Stimulated activated CD4-positive, alpha-beta T cell treated with anti-CD3 and anti-CD28 coated beads, Interleukin-15, amount 100 ng/mL, for 1 hour (primary cell): ENCODE measurements around the gene KIAA1671.
"Not testable (repeated sequence)": the region's sequence is repeated elsewhere in the genome, so short reads cannot be mapped to it uniquely, and the experiment has no call there.

Experiments used
- DNase-seq, 2 donors: peaks; one replicate each; pipeline ENCODE4 v3.0.0-alpha.2; 2020; ENCODE audit warnings: low read depth in 1 of 2, low spot score in 1 of 2

The KIAA1671 gene

DNA sequence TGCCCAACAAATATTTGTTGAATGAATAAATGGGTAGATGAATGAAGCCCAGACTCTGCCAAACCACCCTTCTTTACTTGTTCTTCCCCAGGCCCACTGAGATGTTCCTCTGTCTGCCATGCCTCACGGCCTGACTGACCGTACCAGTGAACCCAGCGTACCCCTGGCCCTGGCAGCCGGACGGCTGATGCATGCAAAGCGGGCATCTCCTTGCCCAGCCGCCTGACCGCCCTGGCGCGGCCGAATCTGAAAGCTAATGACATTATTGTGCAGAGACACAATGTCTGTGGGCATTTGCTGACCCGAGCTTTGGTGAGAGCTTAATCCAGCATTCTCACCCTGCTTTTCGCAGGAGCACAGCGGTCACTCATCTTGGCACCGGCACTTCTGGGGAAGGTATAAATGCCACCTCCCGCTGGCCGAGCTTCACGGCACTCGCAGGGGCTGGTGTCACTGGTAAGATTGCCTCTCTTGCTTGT, 266.7 kb downstream of the KIAA1671 start, which contains the start of gene CRYBB2:
TSS of gene CRYBB2 (plus strand) at position 429 of the 479 bp plus-strand sequence. CDS start 1,791 bp downstream, outside the sequence.
- DNase-seq, result no peak

DNA sequence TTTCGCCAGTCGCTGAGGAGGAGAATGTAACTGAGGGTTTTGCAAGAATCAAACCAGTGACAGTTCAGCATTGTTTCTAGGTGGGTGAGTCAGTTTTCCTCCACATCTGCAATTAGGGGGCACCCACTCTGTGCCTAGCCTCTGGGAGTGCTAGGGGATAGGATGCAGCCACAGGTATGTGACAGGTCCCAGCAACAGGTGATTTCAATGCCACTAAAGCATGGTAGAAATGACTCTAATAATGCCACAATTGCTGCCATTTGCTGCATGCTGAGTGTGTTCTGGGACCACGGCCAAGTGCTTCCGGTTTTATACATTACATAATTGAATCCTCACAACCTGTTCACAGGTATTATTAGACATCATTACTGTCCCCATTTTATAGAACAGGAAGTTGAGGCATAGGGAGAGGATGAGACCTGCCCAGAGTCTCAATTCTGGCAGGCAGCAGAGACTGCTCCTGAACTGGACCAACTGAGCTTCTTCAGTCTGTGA, 267.5 kb downstream of the KIAA1671 start:
- no peak for DNase-seq

DNA sequence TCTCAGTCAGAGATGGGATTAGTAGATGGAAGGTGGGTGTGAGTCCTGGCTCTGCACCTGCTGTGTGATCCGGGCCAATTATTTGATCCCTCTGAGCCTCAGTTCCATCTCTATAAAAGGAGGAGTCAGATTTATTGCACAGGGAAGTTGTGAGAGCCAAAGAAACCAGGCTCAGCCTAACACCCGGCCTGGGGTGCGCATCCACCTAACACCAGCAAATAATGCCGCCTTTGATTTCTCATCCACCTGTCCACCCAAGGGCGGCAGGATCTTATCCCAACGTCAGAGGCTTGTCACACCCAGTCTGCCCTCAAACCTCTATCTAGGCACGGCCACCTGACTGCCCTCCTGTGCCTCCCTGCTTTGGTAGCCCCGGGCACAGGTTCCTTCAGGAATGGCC, 269.3 kb downstream of the KIAA1671 start:
- DNase-seq, result no peak

DNA sequence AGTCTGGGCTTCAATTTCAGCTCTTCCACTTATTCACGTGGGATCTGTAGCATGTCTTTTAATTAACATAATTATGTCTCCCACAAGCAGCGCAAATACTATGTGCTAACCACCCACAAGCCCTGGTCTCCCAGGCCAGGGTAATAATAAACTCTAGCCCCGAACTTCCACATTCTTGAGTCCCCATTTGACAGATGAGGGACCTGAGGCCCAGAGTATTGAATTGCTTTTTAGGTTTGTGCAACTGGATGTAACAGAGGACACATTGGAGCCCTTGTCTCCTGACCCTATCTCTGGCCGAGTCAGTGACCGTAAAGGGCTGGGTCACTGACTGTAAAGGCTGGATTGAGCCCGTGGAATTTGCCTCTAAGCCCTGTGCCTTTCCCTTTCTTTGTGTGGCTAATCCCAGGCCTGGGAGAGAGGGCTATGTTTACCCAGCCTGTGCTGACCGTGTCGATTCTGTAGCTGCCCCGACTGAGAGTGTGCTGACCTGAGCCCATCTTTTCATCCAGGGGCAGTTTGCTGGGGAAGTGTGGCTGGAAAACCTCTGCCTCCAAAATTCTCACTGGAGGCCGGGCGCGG, 270.8 kb downstream of the KIAA1671 start:
- DNase-seq, result no peak

DNA sequence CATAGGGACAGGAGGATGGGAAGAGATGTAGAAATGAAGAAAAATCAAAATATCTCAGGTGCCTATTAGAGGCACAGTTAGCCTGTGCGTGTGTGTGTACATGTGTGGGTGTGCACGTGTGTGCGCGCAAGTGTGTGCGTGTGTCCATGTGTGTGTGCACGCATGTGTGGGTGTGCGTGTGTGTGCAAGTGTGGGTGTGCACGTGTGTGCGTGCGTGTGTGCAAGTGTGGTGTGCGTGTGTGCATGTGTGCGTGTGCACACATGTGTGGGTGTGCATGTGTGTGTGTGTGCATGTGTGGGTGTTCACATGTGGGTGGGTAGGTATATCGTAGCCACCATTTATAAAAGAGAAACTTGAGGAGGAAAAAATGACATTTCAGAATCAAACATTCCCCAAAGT, 276.3 kb downstream of the KIAA1671 start:
- DNase-seq, result no peak

DNA sequence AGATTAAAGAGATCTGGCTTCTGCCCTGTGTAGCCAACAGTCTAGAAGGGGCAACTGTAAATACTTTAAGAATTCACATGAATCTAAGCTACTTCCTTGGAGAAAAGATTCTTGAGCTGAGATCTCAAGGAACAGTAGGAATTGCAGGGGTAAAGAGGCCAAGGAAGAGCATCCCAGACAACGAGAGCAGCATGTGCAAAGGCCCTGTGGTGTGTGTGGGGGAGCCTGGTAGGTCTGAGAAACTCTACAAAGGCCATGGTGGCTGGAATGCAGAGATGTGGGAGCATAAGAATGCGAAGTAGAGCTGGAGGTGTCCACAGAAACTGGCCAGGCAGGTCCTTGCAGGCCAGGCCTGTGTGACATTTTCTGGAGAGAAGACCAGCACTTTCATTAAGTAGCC, 278.2 kb downstream of the KIAA1671 start:
- DNase-seq, result not testable (repeated sequence)

DNA sequence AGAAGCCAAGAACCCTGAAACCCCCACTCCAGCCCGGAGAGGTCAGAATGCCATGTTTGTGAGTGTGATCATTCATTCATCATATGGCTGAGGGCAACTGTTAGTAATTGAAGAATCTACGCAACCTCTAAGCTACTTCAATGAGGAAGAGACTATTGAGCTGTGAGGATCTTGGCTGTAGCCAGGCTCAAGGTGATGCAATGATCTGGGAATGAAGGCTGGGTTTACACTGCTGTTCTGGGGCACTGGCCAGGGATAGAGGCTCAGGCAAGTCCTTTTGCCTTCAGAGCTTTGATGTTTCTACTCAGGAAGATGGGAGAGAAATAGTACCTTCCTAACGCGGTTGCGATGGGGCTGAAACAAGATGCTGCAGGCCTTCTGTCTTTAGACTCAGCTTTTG, 279.8 kb downstream of the KIAA1671 start:
- DNase-seq, result no peak

DNA sequence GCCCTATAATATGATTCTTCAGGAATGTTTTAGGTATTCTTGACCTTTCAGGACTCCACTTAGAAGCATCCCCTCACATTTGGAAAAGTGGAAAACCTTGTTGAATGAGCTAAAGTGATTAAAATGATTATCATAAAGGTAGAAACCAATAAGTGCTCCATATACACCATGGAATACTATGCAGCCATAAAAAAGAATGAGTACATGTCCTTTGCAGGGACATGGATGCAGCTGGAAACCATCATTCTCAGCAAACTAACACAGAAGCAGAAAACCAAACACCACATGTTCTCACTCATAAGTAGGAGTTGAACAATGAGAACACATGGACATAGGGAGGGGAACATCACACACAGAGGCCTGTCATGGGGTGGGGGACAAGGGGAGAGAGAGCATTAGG, 281.2 kb downstream of the KIAA1671 start:
- DNase-seq, result not testable (repeated sequence)

DNA sequence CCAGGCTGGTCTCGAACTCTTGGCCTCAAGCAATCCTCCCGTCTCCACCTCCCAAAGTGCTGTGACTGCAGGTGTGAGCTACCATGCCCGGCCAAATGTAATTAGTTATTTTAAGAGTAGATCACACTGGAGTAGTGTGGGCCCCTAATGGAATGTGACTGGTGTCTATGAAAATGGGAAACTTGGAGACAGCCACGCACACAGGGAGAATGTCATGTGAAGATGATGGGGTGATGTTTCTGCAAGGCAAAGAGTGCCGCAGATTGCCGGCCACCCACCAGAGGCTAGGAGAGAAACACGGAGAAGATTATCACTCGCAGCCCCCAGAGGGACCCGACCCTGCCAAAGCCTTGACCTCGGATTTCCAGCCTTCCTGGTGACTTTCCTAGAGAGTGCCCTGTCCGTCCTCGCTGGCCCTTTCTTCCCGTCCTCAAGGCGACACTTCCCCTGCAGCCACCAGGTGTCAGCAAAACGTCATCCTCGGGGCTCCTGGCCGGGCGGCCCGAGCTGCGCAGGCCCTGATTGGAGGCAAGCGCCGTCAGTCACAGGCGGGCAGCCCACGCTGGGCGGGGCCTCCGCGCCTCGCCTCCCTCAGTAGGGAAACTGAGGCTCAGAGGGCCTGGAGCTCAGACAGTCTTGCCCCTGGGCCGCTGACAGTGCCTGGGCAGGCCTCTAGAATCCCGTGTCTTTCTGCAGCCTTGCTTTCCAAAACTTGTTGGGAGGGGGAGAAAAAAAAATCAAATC, 283.2 kb downstream of the KIAA1671 start:
- peak in 1 of 2 donors; percentile 52 for DNase-seq

DNA sequence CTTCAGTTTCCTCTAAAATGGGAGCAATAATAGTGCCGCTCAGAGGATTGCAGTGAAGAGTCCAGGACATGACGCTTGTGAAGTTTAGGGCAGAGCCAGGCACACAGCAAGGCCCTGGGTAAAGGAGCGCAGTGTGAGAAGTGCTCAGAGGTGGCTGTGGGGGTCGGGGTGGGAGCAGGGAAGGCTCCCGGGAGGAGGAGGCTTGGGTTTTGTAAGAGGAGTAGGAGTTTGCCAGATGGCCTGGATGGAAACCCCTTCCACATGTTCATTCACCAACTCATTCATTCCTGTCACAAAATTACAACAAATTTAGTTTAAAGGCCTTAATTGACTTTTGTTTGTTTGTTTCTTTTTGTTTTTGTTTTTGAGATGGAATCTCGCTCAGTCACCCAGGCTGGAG, 283.9 kb downstream of the KIAA1671 start:
- no peak for DNase-seq

DNA sequence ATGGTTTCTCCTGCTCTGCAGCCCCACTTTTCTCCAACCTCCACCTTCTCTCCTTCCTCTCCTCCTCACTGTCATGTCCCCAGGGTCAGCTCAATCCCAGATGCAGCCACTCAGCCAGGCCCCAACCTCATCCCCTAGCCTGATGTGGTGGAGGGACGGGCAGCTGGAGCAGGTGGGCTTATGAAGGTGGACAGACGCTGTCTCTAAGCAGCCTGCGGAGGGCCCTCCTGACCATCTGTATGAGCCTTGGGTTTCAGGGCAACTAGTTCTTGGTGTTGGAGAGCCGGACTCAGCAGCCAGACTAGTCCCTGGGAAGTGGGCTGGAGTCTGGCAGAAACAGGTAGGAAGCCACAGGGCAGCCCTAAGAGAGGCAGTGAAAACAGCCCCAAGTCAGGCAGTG, 285.0 kb downstream of the KIAA1671 start:
- DNase-seq, result no peak

DNA sequence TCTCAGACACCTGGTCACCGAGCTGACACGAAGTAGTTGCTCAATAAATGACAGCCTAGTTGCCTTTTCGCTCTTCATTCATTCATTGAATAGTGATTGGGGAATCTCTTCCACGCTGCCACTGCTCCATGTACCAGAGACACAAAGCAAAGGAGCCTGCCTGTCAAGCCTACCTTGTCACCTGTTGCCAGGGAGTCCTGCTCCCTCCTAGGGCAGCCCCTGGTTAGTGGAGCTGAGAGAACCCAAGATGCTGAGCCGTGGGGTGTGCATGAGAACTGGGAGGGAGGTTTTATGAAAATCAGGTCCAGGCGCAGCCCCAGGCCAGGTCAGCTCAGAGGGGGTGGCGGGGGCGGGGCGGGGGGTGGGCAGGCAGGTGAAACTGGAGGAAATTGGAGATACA, 285.5 kb downstream of the KIAA1671 start:
- not testable (repeated sequence) for DNase-seq
